Heart right ventricle (tissue), 16 donors: ENCODE data around the gene USP24. TPM values are rescaled to one million over a fixed set of nuclear protein-coding genes. Genes with fewer than 3 reads are reported as not detected.

Experiments
- ATAC-seq, 8 donors: fragments of 200-7000 bp; cut with Tn5 transposase; one replicate each; pipeline ENCODE4 v1.9.1; 2020; ENCODE audit warnings: mild to moderate bottlenecking in 8 of 8, moderate library complexity in 8 of 8, moderate number of reproducible peaks in 1 of 8
- DNase-seq, 2 donors: peaks; one replicate each; pipeline ENCODE4 v3.0.0-alpha.2; 2020
- H3K27ac ChIP-seq, 10 donors: fragments of 200-600 bp; sonication (generic) in 2 of 10; one replicate each; pipeline versions ENCODE4 v1.5.0 to v1.8.0; 2020 to 2022; ENCODE audit warnings: mild to moderate bottlenecking in 3 of 10
- H3K27me3 ChIP-seq, 7 donors: fragments of 200-600 bp; one replicate each; pipeline ENCODE4 v1.8.0; 2021 to 2022; ENCODE audit warnings: mild to moderate bottlenecking in 2 of 7
- H3K36me3 ChIP-seq, 9 donors: fragments of 200-600 bp; sonication (generic) in 1 of 9; one replicate each; pipeline versions ENCODE4 v1.5.0 to v1.8.0; 2020 to 2022; ENCODE audit warnings: mild to moderate bottlenecking in 2 of 9
- H3K4me1 ChIP-seq, 9 donors: fragments of 200-600 bp; sonication (generic) in 1 of 9; one replicate each; pipeline versions ENCODE4 v1.5.0 to v1.8.0; 2020 to 2022; ENCODE audit warnings: mild to moderate bottlenecking in 4 of 9
- H3K4me3 ChIP-seq, 10 donors: fragments of 200-600 bp; sonication (generic) in 2 of 10; one replicate each; pipeline versions ENCODE4 v1.5.0 to v1.8.0; 2020 to 2022; ENCODE audit warnings: mild to moderate bottlenecking in 7 of 10, moderate library complexity in 2 of 10
- H3K9me3 ChIP-seq, 11 donors: fragments of 200-600 bp in 10 of 11; sonication (generic) in 2 of 11; one replicate each; pipeline versions ENCODE4 v1.5.0 to v1.8.0; 2013 to 2022; ENCODE audit warnings: mild to moderate bottlenecking in 2 of 11, control low read depth in 1 of 11, moderate library complexity in 1 of 11
- WGBS, 2 donors: extraction: QIAGEN DNeasy Blood & Tissue Kit; methylation state at CpG; one replicate each; pipeline ENCODE4 v1.1.7; 2013; ENCODE audit warnings: inconsistent platforms in 1 of 2; 5-methylcytosine and 5-hydroxymethylcytosine counted together
- intact Hi-C, 10 donors: fragments of 100-400 bp; cut with DNase I; formaldehyde crosslinking; loops; one replicate each; pipeline versions ENCODE4 v1.11.1 to v1.14.2; 2022
- polyA plus RNA-seq, 2 donors: library from polyadenylated mRNA; stranded (reverse); fragments of 200-250 nt; gene quantifications; one replicate each; pipeline ENCODE4 v1.2.3, GENCODE V29; 2013
- total RNA-seq, 10 donors: library from RNA; stranded (reverse); fragmentation: NEBNext Ultra II Directional in 3 of 10; extraction: Animal tissue kit (Norgen Biotek cat#: 25700) in 3 of 10; gene quantifications; one replicate each; pipeline versions ENCODE4 v1.2.1 to v1.2.4, GENCODE V29; 2021 to 2023
- TF ChIP-seq, protein P1 (sequence below), 9 donors: fragments of 200-600 bp; sonication (generic) in 2 of 9; IDR thresholded peaks; one replicate each; pipeline versions ENCODE4 v1.5.0 to v1.8.0; 2021 to 2022; ENCODE audit warnings: antibody characterized with exemption in 9 of 9, mild to moderate bottlenecking in 5 of 9, moderate library complexity in 1 of 9
- donor health status: Arrhythmogenic right ventricular cardiomyopathy.
- donor health status: ischemic (EF 13 %, LVEDD 7.1; RV severe dilation, severe dysfunction).
- donor health status: healthy with polysubstance abuse.
- donor health status: DM: no; HTN: yes; CAD: no.
- donor health status: DM: no; HTN: no; CAD: no.
- donor health status: ischemic (EF 25% LVEDD 6.9; RV normal size, moderate dysfunction).
- donor health status: ischemic (EF 25% LVEDD 5.7; RV mildly dilated, moderate dysfunction).
- donor health status: healthy.
- donor health status: DM: yes; HTN: yes; CAD: no.
- donor health status: Ischemic cardiomyopathy.
- donor health status: ischemic (EF 35%, LVEDD 5.7; RV mildly dilated, moderate dysfunction).
- donor health status: nonischemic (EF 11% LVEDD 7.7; RV severe dilation, severe dysfunction).
- donor health status: DM: yes; HTN: yes; CAD: no.
- donor health status: PGD.
- donor health status: ischemic (EF 29% LVEDD 5.4; RV normal size, mild dysfunction).
- donor health status: nonischemic (EF 23%, LVEDD 6.1; RV moderate dilation, normal function).

The USP24 gene
- total and polyA plus RNA-seq, 12 donors, result 7.1 to 49.7 (median 41.3) TPM

DNA sequence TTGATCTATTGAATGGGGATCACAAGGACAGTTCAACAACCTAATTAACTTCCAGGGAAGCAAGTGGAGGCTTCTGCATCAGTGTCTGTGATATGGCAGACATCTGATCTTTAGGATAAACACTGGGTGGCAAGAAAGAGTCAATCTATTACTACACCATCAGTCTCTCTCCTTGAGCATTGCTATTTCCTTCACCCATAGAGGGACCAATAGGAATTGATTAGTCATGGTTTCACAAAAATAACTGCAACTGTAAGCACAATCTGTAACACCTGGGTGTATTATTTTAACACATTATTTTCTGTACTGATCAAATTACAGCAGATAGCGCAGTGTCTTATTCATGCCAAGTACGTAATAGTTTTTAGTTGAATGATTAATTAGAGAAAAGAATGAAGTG is 50.3 kb downstream of the USP24 start:
- DNase-seq (no peak), ATAC-seq (no peak)
- Histone ChIP-seq H3K9me3 (no peaks in the 10 kb centered on the region), H3K27me3 (no peaks in the 10 kb centered on the region), H3K27ac (no peak overlapping the region), H3K4me3 (no peak overlapping the region), H3K4me1 (peaks cover 0 to 24% (median 4%) of the 10 kb centered on the region in 9 donors), H3K36me3 (peaks cover 0 to 99% (median 20%) of the 10 kb centered on the region in 9 donors)
- intact Hi-C loops, result loop anchor here in 1 of 10 donors (5.0 kb wide), 1 partner anchor 42 kb away; no protein-coding TSS in a partner anchor
- TF ChIP-seq, protein P1, sequence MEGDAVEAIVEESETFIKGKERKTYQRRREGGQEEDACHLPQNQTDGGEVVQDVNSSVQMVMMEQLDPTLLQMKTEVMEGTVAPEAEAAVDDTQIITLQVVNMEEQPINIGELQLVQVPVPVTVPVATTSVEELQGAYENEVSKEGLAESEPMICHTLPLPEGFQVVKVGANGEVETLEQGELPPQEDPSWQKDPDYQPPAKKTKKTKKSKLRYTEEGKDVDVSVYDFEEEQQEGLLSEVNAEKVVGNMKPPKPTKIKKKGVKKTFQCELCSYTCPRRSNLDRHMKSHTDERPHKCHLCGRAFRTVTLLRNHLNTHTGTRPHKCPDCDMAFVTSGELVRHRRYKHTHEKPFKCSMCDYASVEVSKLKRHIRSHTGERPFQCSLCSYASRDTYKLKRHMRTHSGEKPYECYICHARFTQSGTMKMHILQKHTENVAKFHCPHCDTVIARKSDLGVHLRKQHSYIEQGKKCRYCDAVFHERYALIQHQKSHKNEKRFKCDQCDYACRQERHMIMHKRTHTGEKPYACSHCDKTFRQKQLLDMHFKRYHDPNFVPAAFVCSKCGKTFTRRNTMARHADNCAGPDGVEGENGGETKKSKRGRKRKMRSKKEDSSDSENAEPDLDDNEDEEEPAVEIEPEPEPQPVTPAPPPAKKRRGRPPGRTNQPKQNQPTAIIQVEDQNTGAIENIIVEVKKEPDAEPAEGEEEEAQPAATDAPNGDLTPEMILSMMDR (IDR thresholded peaks at IDR 0.05), result no peak
- 98 to 99% methylated on average over 2 of the region's 2 CpGs for WGBS, 2 donors

DNA sequence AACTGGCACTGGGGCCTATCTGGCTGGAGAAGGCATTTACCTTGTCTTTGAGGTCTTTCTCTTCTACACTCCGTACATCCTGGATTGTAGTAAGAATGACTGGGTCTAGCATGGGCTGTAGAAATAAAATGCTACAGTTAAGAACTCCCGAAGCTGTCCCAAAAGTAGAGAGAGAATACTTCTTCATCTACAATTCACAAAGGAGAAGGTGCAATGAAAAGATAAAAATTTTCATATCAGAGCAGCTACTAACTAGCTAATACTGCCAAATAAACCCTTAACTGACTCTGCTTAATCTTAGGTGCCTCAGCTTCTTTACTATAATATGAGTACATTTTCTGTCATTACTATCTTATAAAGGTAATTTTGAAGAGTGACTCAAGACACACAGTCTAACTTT is 55.6 kb downstream of the USP24 start:
- peaks cover 0 to 6% (median 0%) of the 10 kb centered on the region in 9 donors for H3K4me1 ChIP-seq
- intact Hi-C loops, result loop anchor here in 3 of 10 donors (5.0 to 10.0 kb wide), 2 partner anchors 55 to 103 kb away; partner anchors contain the start of gene USP24 (in 2 of the 3)

DNA sequence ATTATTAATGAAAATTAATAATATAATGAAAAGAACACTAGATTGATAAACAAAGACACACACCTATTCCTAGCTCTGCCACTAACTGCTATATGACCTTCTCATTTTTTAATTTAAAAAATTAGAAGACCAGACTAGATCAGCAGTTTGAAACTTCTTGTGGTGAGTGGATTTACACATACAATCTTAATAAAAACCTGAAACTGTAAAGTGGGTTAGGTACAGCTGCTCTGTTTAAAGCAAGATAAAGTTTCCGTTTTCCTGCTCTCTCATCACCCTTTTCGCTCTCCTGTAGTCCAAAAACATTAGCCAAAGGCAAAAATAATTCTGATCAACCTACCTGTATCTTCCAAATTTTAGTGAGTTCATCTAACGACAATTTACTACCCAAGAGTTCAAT is 58.6 kb downstream of the USP24 start:
- TF ChIP-seq, protein P1 (IDR thresholded peaks at IDR 0.05), result no peak
- peaks cover 0 to 100% (median 35%) of the 10 kb centered on the region in 9 donors for H3K36me3 ChIP-seq
- H3K9me3 ChIP-seq, result no peaks in the 10 kb centered on the region
- 97 to 98% methylated on average over 3 of the region's 3 CpGs for WGBS, 2 donors
- no peak overlapping the region for H3K4me3 ChIP-seq
- no peak for ATAC-seq
- peaks cover 0 to 11% (median 0%) of the 10 kb centered on the region in 9 donors for H3K4me1 ChIP-seq
- no peak overlapping the region for H3K27ac ChIP-seq
- no peaks in the 10 kb centered on the region for H3K27me3 ChIP-seq
- intact Hi-C loops, result loop anchor here in 4 of 10 donors (2.0 to 10.0 kb wide), 3 partner anchors 16 to 106 kb away; partner anchors contain the start of gene USP24 (in 2 of the 4)
- DNase-seq, result no peak

More for the DNA sequence above, 55.6 kb downstream of the USP24 start:
- Histone ChIP-seq H3K36me3 (peaks cover 0 to 99% (median 22%) of the 10 kb centered on the region in 9 donors), H3K4me3 (no peak overlapping the region), H3K27ac (no peak overlapping the region), H3K27me3 (no peaks in the 10 kb centered on the region), H3K9me3 (no peaks in the 10 kb centered on the region)
- WGBS, 2 donors, result 97 to 98% methylated on average over 2 of the region's 2 CpGs
- DNase-seq, result no peak
- TF ChIP-seq, protein P1 (IDR thresholded peaks at IDR 0.05), result no peak
- no peak for ATAC-seq

DNA sequence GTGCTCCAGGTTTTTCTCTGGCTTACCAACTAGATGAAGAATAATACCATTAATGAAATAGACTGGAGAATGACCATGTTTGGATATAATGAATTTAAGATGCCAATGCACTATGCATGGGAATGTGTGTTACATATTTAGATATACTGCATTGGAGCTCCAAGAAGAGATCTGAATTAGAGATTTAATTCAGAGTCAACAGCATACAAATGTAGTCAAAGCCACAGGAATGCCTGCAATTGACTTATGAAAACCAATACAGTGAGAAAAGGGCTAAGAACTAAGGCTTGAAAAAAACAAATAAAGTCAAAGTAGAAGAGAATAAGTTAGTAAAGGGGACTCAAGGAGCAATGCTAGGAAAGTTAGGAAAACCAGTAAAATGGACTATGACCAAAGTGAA is 59.1 kb downstream of the USP24 start:
- Histone ChIP-seq H3K36me3 (peaks cover 0 to 100% (median 30%) of the 10 kb centered on the region in 9 donors), H3K4me1 (peaks cover 0 to 15% (median 0%) of the 10 kb centered on the region in 9 donors), H3K27ac (no peak overlapping the region), H3K4me3 (no peak overlapping the region), H3K27me3 (no peaks in the 10 kb centered on the region), H3K9me3 (no peaks in the 10 kb centered on the region)
- ATAC-seq (no peak), DNase-seq (no peak)
- TF ChIP-seq, protein P1 (IDR thresholded peaks at IDR 0.05), result no peak
- intact Hi-C loops, result loop anchor here in 4 of 10 donors (2.0 to 10.0 kb wide), 3 partner anchors 15 to 106 kb away; partner anchors contain the start of gene USP24 (in 2 of the 4)
